A549 (cell line): Measurements from ENCODE around the gene FAM193A. TPM values are rescaled to one million over a fixed set of nuclear protein-coding genes. Genes with fewer than 3 reads are reported as not detected.

Experiments used
- ATAC-seq, 2 experiments: fragments of 200-7000 bp in 1 of 2; fragments of >200 bp in 1 of 2; cut with Nextera tagmentation in 1 of 2; cut with Tn5 transposase in 1 of 2; 3 replicates each; pipeline versions ENCODE4 v1.8.0 to v1.9.1; 2018 to 2020; ENCODE audit warnings: mild to moderate bottlenecking in 1 of 2, moderate library complexity in 1 of 2
- CTCF ChIA-PET: fragments of 300-600 bp; sonication (Branson Sonifier 250); formaldehyde crosslinking; extraction: SDS; loops from one replicate; lab custom pipeline; 2021; ENCODE audit warnings: antibody characterized with exemption, inconsistent platforms; lab: Yijun Ruan, JAX
- POLR2A ChIA-PET: fragments of 350-600 bp; formaldehyde crosslinking; extraction: SDS; loops from one replicate; lab custom pipeline; 2021; ENCODE audit warnings: antibody characterized with exemption, inconsistent platforms; lab: Yijun Ruan, JAX
- DNase-seq, 2 experiments: peaks; one replicate each; pipeline versions ENCODE4 v3.0.0 to v3.0.0-alpha.2; 2011 to 2016; ENCODE audit warnings: low read depth in 1 of 2, low spot score in 1 of 2
- FAIRE-seq: peaks from 2 replicates; lab custom pipeline; 2011; peaks lifted over from hg19 to GRCh38; lab: Jason Lieb, UNC
- H3K27ac ChIP-seq, 2 experiments: fragments of >200 bp; sonication (Bioruptor Twin); formaldehyde crosslinking; 3 replicates each; pipeline ENCODE4 v1.5.1; 2016 to 2017
- H3K4me1 ChIP-seq: fragments of >200 bp; sonication (Bioruptor Twin); formaldehyde crosslinking; 3 replicates; pipeline ENCODE4 v1.6.1; 2016
- H3K4me2 ChIP-seq: fragments of >200 bp; sonication (Bioruptor Twin); formaldehyde crosslinking; 3 replicates; pipeline ENCODE4 v1.6.1; 2016
- H3K4me3 ChIP-seq: fragments of >200 bp; sonication (Bioruptor Twin); formaldehyde crosslinking; 3 replicates; pipeline ENCODE4 v1.5.1; 2016
- H3K9me3 ChIP-seq: fragments of >200 bp; sonication (Bioruptor Twin); formaldehyde crosslinking; 3 replicates; pipeline ENCODE4 v1.6.1; 2016
- CBX8 ChIP-seq: fragments of 200-600 bp; sonication (generic); IDR thresholded peaks from 2 replicates; pipeline ENCODE4 v1.6.1; 2016
- FOSB ChIP-seq: fragments of 250-450 bp; sonication (Bioruptor Pico); IDR thresholded peaks from 2 replicates; pipeline ENCODE4 v1.5.0; 2020; ENCODE audit warnings: mild to moderate bottlenecking, moderate library complexity
- HEYL ChIP-seq: fragments of 250-450 bp; sonication (Bioruptor Pico); IDR thresholded peaks from 2 replicates; pipeline ENCODE4 v1.8.0; 2021; ENCODE audit warnings: mild to moderate bottlenecking, moderate library complexity
- JUN ChIP-seq, 2 experiments: fragments of >200 bp; sonication (Bioruptor Twin); formaldehyde crosslinking; IDR thresholded peaks; 2 replicates in 1 of 2; 3 replicates in 1 of 2; pipeline ENCODE4 v1.6.1; 2016 to 2017
- MAFK ChIP-seq: fragments of 450-650 bp; IDR thresholded peaks from 2 replicates; pipeline ENCODE4 v1.6.1; 2014; ENCODE audit not compliant: partially characterized antibody
- NFE2L2 ChIP-seq: fragments of 150-350 bp; conservative IDR thresholded peaks from 2 replicates; pipeline ENCODE4 v1.6.1; 2014; ENCODE audit warnings: low read length
- RAD21 ChIP-seq, 2 experiments: fragments of >200 bp in 1 of 2; sonication (Bioruptor Twin) in 1 of 2; formaldehyde crosslinking in 1 of 2; IDR thresholded peaks in 1 of 2; conservative IDR thresholded peaks in 1 of 2; 2 replicates in 1 of 2; 3 replicates in 1 of 2; pipeline ENCODE4 v1.6.1; 2012 to 2018; ENCODE audit warnings: inconsistent platforms in 1 of 2
- RCOR1 ChIP-seq: fragments of 150-350 bp; IDR thresholded peaks from 2 replicates; pipeline ENCODE4 v1.6.1; 2014; ENCODE audit warnings: antibody characterized with exemption, low read length, low read depth
- RNF2 ChIP-seq: fragments of 200-600 bp; sonication (generic); IDR thresholded peaks from 2 replicates; pipeline ENCODE4 v1.6.1; 2016; ENCODE audit warnings: low read depth, mild to moderate bottlenecking, antibody characterized with exemption, moderate library complexity, borderline replicate concordance
- SREBF2 ChIP-seq: fragments of 450-650 bp; IDR thresholded peaks from 2 replicates; pipeline ENCODE4 v1.6.1; 2014; ENCODE audit warnings: mild to moderate bottlenecking, moderate library complexity
- TFCP2L1 ChIP-seq: fragments of 250-450 bp; sonication (Bioruptor Pico); IDR thresholded peaks from 2 replicates; pipeline ENCODE4 v1.5.0; 2021; ENCODE audit warnings: mild to moderate bottlenecking
- TP53 ChIP-seq: fragments of 250-450 bp; sonication (Bioruptor Pico); IDR thresholded peaks from 2 replicates; pipeline ENCODE4 v1.5.0; 2021; ENCODE audit warnings: mild to moderate bottlenecking, moderate library complexity
- ZSCAN20 ChIP-seq: fragments of 250-450 bp; sonication (Bioruptor Pico); IDR thresholded peaks from 2 replicates; pipeline ENCODE4 v1.8.0; 2022; ENCODE audit warnings: mild to moderate bottlenecking, moderate library complexity
- WGBS: methylation state at CpG from one replicate; pipeline ENCODE4 v1.1.6; 2017; ENCODE audit errors: missing lambda C conversion rate; 5-methylcytosine and 5-hydroxymethylcytosine counted together
- polyA plus RNA-seq, 4 experiments: library from polyadenylated mRNA; depleted of rRNA in 3 of 4; stranded (reverse); fragments of >200 nt; fragmentation: RNase III in 1 of 4; extraction: RNeasy Plus Mini Kit Qiagen cat#74134 plus additional on column Dnase treatment in 1 of 4; gene quantifications; 2 replicates in 3 of 4; 3 replicates in 1 of 4; pipeline ENCODE4 v1.2.3, GENCODE V29; 2011 to 2017
- TF ChIP-seq, protein P1 (sequence below): IDR thresholded peaks from 2 replicates; pipeline ENCODE4 v1.6.1; 2012
- TF ChIP-seq, protein P2 (sequence below): fragments of >200 bp; sonication (Bioruptor Twin); formaldehyde crosslinking; IDR thresholded peaks from 3 replicates; pipeline ENCODE4 v1.5.1; 2016
- TF ChIP-seq, protein P3 (sequence below): fragments of 450-650 bp; IDR thresholded peaks from 2 replicates; pipeline ENCODE4 v1.6.1; 2014; ENCODE audit warnings: antibody characterized with exemption
- TF ChIP-seq, protein P4 (sequence below): fragments of 150-350 bp; IDR thresholded peaks from 2 replicates; pipeline ENCODE4 v1.6.1; 2014; ENCODE audit warnings: low read depth, mild to moderate bottlenecking, low read length
- TF ChIP-seq, protein P5 (sequence below): fragments of >200 bp; sonication (Bioruptor Twin); formaldehyde crosslinking; IDR thresholded peaks from 3 replicates; pipeline ENCODE4 v1.6.1; 2016
- TF ChIP-seq, protein P6 (sequence below): IDR thresholded peaks from 2 replicates; pipeline ENCODE4 v1.6.1; 2012

The FAM193A gene
- polyA plus RNA-seq, 2 of the 4 experiments (the other 2 are of a cell fraction), result 4.5 to 6.7 TPM

DNA sequence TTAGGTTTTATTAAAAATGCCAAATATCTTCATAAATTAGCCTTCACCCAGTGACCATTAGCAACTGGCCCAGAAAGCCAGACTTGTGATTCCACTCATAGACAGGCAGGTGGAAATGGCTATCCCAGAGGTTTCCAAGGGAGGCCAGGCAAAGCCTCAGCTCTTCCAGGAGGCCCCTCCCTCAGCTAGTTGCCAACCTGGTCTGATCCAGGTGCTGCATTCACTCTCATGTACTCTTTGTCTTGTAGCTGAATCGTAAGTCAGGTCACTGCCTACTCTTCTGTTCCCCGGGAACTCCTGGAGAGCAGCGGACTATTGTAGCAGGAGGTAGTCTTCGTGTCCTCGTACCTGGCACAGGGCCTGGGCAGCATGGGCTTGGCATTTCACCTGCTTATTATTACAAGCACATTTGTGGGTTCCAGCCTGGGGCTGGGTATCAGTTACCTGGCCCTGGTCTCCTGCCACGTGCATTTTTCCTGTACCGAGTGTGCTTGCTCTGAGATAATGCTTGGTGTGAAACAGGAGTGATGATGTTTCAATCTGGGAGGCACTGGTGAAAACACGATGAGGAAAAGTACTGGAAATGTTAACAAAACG is 101.6 kb downstream of the FAM193A start:
- DNase-seq (no peak), ATAC-seq (no peak), FAIRE-seq (no peak)
- Histone ChIP-seq H3K27ac (no peak overlapping the region), H3K4me1 (no peaks in the 10 kb centered on the region), H3K9me3 (no peaks in the 10 kb centered on the region), H3K4me3 (no peak overlapping the region), H3K4me2 (no peak overlapping the region)
- CTCF ChIA-PET, result interaction anchor here (0.8 kb wide), 1 partner anchor 70 kb away, joined by 3 read pairs; no protein-coding TSS in a partner anchor
- POLR2A ChIA-PET, result no interaction called here
- 95% methylated on average over 9 of the region's 9 CpGs for WGBS
- TF ChIP-seq, protein P1, sequence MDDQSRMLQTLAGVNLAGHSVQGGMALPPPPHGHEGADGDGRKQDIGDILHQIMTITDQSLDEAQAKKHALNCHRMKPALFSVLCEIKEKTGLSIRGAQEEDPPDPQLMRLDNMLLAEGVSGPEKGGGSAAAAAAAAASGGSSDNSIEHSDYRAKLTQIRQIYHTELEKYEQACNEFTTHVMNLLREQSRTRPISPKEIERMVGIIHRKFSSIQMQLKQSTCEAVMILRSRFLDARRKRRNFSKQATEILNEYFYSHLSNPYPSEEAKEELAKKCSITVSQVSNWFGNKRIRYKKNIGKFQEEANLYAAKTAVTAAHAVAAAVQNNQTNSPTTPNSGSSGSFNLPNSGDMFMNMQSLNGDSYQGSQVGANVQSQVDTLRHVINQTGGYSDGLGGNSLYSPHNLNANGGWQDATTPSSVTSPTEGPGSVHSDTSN, result no peak
- TF ChIP-seq SREBF2, result no peak
- TF ChIP-seq RNF2, result no peak

DNA sequence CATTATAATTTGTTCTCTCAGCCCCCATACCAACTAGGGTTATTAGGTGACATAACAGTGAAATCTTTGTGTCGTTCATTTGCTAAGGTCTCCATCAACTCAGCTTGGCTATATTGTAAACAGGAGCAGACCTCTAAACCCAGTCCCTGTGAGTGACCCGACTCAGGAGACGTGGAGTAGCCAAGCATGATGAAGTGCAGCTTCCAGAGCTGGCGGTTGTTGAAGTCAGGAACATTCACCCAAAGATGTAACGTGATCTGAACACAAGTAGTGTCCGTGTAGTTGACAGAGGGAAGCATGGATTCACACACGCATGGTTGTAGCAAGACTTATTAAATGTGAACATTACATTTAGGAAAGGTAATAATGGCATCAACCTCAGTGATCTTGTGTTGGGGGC is 102.3 kb downstream of the FAM193A start:
- ATAC-seq, result no peak
- 97% methylated on average over 7 of the region's 7 CpGs for WGBS
- POLR2A ChIA-PET, result no interaction called here
- no peak overlapping the region for H3K4me3 ChIP-seq
- no peak for TF ChIP-seq HEYL (CRISPR knock-in tag)
- TF ChIP-seq TP53 (CRISPR knock-in tag), result no peak
- no peak for TF ChIP-seq ZSCAN20 (CRISPR knock-in tag)
- TF ChIP-seq, protein P2, sequence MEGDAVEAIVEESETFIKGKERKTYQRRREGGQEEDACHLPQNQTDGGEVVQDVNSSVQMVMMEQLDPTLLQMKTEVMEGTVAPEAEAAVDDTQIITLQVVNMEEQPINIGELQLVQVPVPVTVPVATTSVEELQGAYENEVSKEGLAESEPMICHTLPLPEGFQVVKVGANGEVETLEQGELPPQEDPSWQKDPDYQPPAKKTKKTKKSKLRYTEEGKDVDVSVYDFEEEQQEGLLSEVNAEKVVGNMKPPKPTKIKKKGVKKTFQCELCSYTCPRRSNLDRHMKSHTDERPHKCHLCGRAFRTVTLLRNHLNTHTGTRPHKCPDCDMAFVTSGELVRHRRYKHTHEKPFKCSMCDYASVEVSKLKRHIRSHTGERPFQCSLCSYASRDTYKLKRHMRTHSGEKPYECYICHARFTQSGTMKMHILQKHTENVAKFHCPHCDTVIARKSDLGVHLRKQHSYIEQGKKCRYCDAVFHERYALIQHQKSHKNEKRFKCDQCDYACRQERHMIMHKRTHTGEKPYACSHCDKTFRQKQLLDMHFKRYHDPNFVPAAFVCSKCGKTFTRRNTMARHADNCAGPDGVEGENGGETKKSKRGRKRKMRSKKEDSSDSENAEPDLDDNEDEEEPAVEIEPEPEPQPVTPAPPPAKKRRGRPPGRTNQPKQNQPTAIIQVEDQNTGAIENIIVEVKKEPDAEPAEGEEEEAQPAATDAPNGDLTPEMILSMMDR, result no peak
- TF ChIP-seq, protein P3, sequence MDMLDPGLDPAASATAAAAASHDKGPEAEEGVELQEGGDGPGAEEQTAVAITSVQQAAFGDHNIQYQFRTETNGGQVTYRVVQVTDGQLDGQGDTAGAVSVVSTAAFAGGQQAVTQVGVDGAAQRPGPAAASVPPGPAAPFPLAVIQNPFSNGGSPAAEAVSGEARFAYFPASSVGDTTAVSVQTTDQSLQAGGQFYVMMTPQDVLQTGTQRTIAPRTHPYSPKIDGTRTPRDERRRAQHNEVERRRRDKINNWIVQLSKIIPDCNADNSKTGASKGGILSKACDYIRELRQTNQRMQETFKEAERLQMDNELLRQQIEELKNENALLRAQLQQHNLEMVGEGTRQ, result no peak
- TF ChIP-seq RCOR1, result no peak
- no peak for TF ChIP-seq FOSB (CRISPR knock-in tag)
- no peak for TF ChIP-seq JUN (IDR thresholded peaks at IDR 0.05)
- TF ChIP-seq, protein P4, sequence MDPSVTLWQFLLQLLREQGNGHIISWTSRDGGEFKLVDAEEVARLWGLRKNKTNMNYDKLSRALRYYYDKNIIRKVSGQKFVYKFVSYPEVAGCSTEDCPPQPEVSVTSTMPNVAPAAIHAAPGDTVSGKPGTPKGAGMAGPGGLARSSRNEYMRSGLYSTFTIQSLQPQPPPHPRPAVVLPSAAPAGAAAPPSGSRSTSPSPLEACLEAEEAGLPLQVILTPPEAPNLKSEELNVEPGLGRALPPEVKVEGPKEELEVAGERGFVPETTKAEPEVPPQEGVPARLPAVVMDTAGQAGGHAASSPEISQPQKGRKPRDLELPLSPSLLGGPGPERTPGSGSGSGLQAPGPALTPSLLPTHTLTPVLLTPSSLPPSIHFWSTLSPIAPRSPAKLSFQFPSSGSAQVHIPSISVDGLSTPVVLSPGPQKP, result no peak
- TF ChIP-seq TFCP2L1 (CRISPR knock-in tag), result no peak
- TF ChIP-seq, protein P5, sequence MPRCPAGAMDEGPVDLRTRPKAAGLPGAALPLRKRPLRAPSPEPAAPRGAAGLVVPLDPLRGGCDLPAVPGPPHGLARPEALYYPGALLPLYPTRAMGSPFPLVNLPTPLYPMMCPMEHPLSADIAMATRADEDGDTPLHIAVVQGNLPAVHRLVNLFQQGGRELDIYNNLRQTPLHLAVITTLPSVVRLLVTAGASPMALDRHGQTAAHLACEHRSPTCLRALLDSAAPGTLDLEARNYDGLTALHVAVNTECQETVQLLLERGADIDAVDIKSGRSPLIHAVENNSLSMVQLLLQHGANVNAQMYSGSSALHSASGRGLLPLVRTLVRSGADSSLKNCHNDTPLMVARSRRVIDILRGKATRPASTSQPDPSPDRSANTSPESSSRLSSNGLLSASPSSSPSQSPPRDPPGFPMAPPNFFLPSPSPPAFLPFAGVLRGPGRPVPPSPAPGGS, result no peak
- no peak for TF ChIP-seq MAFK
- no peak for TF ChIP-seq NFE2L2
- TF ChIP-seq CBX8, result no peak
- TF ChIP-seq, protein P6, sequence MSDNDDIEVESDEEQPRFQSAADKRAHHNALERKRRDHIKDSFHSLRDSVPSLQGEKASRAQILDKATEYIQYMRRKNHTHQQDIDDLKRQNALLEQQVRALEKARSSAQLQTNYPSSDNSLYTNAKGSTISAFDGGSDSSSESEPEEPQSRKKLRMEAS, result no peak
- no peak for TF ChIP-seq RAD21 (conservative IDR thresholded peaks at IDR 0.05 in 1 of 2, IDR thresholded peaks at IDR 0.05 in 1 of 2)
- CTCF ChIA-PET, result interaction anchor here (0.8 kb wide), 1 partner anchor 69 kb away, joined by 3 read pairs; no protein-coding TSS in a partner anchor
- no peak for FAIRE-seq
- H3K4me1 ChIP-seq, result no peaks in the 10 kb centered on the region
- no peaks in the 10 kb centered on the region for H3K9me3 ChIP-seq
- no peak overlapping the region for H3K4me2 ChIP-seq
- no peak for DNase-seq
- H3K27ac ChIP-seq, result no peak overlapping the region
